GM18517 (cell line): ENCODE data around the gene VAMP8.
"Not testable (repeated sequence)": the region's sequence is repeated elsewhere in the genome, so short reads cannot be mapped to it uniquely, and the experiment has no call there.

Source experiments
- ATAC-seq: cut with Tn5 transposase; IDR thresholded peaks from one replicate; pipeline ENCODE4 v1.9.1; 2021; ENCODE audit warnings: mild to moderate bottlenecking, moderate library complexity; ENCODE audit not compliant: unreplicated experiment

VAMP8 gene

DNA sequence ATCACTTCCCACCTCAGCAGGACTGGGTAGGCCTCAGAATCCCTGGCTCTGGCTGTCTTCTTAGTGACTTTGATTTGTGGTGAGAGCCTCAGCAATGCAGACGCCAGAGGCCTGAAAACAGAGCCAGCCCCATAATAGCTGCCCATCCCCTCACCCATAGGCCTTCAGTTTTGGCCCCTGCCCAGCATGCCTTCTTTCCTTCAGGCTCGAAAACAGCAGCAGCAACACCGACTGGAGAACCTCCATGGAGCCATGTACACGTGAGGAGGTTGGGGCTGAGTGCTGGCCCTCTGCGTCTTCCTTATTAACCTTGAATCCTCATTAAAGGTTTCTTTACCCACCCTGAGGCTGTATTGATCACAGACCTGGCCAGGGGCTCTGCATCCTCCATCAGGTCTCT lies 19.9 kb downstream of the VAMP8 start:
- no peak for ATAC-seq

- no peak for ATAC-seq
Observed at GRCh38 chr2:85598594-85599340, 21.4 kb downstream of the VAMP8 start.

DNA sequence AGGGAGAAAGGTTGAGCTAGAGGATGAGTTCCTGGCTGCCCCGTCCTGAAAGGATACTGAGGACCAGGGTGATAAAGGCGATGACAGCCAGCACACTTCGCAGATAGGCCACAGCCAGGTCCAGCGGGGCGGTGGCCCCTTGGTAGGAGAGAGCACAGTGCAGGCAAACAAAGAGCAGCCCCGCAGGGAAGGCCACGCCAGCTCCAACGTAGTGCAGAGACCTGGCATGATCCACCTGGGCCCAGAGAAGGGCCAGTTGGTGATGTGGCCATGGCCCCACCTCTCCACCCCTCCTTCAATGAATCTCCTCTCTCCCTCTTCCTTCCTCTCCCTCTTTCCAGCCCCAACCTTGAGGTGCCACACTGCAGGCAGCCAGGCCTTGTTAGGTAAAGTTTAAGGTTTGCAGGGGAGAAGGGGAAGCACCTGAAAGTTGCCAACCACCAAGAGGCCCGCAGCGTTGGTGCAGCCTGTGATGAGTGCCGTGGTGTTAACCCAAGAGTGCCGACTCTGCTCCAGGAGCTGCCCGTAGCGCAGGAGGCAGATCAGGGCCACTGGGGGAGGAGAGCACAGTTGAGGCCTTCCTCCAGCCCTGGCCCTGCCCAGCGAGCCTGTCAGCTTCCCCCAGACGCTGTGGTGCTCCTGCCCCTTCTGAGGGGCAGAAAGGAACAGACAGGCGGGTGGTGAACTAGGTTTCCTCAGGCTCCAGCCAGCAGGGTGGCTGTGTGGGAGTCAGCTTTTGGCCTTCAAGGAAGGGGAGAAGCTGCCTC lies 22.3 kb downstream of the VAMP8 start:
- ATAC-seq: no peak

DNA sequence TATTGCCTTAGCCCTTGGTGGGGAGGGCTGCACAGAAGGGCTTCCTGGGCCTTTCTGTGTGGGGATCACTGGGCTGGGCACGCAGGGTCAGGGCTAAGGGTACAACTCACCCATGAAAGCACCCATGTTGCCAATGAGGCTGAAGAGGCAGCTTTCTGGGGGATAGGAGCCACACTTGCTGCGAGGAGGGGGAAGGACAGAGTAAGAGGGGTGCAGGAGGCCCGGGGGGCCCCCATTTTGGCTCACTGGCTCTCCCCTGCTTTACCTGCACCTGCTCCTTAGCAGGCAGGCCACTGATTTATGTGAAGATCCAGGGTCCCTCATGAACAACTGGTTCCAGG lies 22.8 kb downstream of the VAMP8 start:
- no peak for ATAC-seq

DNA sequence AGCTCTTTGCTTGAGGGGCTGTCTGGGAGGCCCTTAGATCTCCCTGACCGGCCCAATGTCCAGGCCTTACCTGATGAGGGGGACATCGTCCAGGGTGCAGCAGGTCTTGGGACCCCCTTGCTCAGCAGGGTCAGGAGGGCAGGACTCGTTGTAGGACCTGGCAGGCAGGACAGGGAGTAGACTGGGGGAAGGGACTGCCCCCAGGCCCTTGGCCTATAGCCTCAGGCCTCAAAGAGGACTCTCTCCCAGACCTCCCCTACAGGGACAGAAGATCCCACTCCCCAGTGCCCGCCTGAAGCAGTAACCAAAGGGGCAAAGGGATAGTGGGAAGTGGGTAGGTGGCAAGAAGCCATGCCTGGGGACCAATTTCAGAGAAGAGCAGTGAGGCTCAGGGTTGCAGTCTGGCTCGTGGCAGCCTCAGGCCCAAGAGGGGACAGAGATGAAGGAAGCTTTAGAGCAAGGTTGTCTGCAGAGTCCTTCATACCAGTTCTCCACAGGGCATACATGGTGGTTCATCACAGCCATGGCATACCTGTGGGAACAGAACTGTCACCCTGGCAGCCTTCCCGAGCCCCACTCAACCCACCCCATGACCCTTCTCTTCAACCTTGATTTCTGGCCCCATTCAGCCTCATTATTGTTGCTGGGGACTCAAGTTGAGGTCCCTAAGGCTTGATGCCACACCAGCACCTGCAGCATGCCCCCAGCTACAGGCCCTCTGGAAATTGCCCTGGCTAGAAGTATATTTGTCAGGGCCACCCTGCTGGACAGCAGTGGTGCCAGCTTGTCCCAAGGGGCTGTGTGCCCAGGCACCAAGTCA lies 23.8 kb downstream of the VAMP8 start:
- no peak for ATAC-seq

- peak; percentile 45 for ATAC-seq
Observed at GRCh38 chr2:85601771-85602475, 24.5 kb downstream of the VAMP8 start.

DNA sequence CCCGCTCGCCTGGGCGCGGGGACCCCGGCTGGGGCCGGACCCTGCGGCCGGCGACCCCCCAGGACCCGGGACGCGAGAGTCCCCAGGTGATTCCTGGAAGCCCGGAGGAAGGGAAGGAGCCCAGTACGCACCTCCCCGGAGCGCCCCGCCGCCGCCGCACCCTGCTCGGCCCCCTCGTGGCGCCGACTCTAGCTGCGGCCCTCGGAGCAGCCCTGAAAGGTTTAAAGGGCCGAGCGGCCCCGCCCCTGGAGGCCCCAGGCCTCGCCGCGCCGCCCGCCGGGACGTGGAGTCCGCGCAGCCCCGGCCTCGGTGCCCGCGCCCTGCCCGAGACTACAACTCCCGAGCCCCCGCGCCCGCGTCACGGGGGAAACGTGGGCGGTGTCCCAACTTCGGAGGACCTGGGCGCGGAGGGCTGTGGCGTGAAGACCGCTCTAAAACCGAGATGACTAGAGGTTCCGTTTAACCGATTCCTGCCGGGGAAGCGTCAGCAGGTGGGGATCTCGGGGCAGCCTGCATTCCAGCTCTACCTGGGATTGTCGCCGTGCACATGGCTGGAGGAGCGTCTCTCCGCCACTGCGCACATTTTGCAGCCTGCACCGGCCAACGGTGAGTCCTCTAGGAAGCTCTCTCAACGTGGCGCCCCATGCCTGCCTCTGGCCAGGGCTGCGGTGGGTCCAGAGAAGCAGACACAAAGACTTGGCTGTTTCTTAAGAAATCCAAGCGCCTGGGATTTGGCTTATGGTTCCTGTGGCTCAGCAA lies 25.3 kb downstream of the VAMP8 start, which contains the start of gene TMEM150A:
TSS of gene TMEM150A (minus strand) at position 223 of the 759 bp plus-strand sequence. CDS start 750 bp downstream, outside the sequence.
- ATAC-seq: peak; percentile 88

DNA sequence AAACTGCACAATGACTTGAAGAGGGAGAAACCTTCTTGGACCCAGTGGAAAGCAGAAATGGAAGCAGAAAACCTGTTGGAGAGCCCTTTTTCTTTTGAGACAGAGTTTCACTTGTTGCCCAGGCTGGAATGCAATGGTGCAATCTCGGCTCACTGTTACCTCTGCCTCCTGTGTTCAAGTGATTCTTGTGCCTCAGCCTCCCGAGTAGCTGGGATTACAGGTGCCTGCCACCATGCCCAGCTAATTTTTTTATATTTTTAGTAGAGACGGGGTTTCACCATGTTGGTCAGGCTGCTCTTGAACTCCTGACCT lies 26.7 kb downstream of the VAMP8 start:
- ATAC-seq: not testable (repeated sequence)

DNA sequence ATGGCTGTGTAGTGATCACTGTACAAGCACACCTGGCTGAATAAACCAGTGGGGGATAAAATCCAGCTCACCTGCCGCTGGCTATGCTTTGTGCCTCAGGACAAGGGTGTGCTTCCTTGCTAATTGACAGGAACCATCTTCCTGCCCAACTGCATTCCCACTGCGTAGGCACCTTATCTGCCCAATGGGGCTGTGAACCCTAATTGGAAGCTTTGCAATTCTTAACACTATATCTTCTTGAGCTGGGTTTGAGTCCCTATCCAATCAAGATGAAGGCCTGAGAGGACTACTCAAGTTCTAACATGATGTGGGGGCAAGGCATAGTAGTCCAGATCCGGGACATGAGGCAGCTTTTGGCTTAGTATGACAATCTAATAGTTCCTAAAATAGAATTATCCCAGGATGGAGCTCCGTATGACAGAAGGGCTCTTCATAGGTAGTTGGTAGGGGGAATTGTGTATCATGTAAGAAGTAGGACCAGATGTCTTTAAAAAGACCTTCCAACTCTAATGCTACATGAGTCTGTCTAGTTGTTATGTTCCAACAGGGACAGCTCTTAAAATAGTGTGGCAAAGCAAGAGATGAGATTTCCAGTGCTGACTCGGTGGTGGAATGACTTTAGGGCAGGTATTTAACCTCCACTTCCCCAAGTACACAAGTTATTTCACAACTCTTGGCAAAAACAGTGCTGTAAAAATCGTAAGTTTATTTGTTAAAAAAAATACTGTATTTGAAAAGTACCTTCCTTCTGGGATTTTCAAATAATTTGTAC lies 27.4 kb downstream of the VAMP8 start:
- ATAC-seq: no peak

- no peak for ATAC-seq
Observed at GRCh38 chr2:85605406-85606115, 28.2 kb downstream of the VAMP8 start.

DNA sequence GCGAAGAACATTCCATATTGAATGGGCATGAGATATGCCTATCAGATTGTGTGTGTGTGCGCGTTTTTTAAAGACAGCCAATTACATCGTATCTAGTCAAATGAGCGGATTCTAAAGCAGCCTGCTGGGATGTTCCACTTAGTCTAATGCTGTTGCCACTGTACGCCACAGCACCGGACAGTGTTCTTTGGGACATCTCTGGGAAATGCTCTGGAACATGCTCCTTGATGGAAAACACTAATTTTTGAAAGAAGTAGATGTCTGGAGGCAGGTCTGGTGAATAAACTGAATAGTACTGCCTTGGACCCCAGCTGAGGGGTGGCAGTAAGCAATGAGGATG lies 28.7 kb downstream of the VAMP8 start:
- ATAC-seq: no peak

- ATAC-seq: no peak
Observed at GRCh38 chr2:85607268-85608215, 30.2 kb downstream of the VAMP8 start.

GRCh38 chr2:85611217-85611704 lies 33.9 kb downstream of the VAMP8 start:
- no peak for ATAC-seq

GRCh38 chr2:85611705-85612587 lies 34.6 kb downstream of the VAMP8 start, which contains the start of gene C2orf68:
Gene C2orf68 (minus strand): TSS chr2:85612066. CDS start chr2:85611984, 82 bp downstream.
- ATAC-seq: peak; percentile 62

- no peak for ATAC-seq
Observed at GRCh38 chr2:85613717-85614515, 36.5 kb downstream of the VAMP8 start.

DNA sequence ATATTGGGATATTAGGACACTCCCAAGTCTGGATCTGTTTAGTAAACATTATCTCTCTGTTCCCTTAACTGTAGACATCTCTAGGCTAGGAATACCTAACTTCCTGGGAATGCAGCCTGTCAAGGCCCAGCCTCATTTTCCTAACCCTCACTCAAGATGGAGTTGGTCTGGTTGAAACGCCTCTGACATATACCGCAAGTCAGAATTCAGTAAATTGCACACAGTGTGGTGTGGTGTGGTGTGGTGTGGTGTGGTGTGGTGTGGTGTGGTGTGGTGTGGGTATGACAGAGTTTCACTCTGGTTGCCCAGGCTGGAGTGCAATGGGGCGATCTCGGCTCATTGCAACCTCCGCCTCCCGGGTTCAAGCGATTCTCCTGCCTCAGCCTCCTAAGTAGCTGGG lies 37.4 kb downstream of the VAMP8 start:
- not testable (repeated sequence) for ATAC-seq
